Central memory CD8-positive, alpha-beta T cell (primary cell): ENCODE results near the gene ARHGAP24.
"Not testable (repeated sequence)": the region's sequence is repeated elsewhere in the genome, so short reads cannot be mapped to it uniquely, and the experiment has no call there.

Experiments used
- ATAC-seq: fragments of 150-1000 bp; cut with Tn5 transposase; replicated peaks from 2 replicates; pipeline ENCODE4 v1.10.0; 2022; ENCODE audit warnings: mild to moderate bottlenecking, moderate FRiP score, moderate number of reproducible peaks; ENCODE audit not compliant: poor library complexity, severe bottlenecking; ENCODE audit errors: extremely low read depth
- DNase-seq, 2 donors: peaks; one replicate each; pipeline ENCODE4 v3.0.0; 2021; ENCODE audit warnings: low spot score in 2 of 2
- H3K27ac Mint-ChIP-seq: one replicate; pipeline ENCODE4 v1.8.0; 2022; ENCODE audit warnings: low read depth, mild to moderate bottlenecking, moderate library complexity, mixed read lengths
- H3K27me3 Mint-ChIP-seq: one replicate; pipeline ENCODE4 v1.8.0; 2022; ENCODE audit warnings: mixed read lengths
- H3K36me3 Mint-ChIP-seq: one replicate; pipeline ENCODE4 v1.8.0; 2022; ENCODE audit warnings: mild to moderate bottlenecking, moderate library complexity, mixed read lengths; ENCODE audit not compliant: insufficient read depth
- H3K4me1 Mint-ChIP-seq: one replicate; pipeline ENCODE4 v1.8.0; 2022; ENCODE audit warnings: mixed read lengths
- H3K4me3 Mint-ChIP-seq: one replicate; pipeline ENCODE4 v1.8.0; 2022; ENCODE audit warnings: mild to moderate bottlenecking, moderate library complexity, mixed read lengths
- H3K9me3 Mint-ChIP-seq: one replicate; pipeline ENCODE4 v1.8.0; 2022; ENCODE audit warnings: mixed read lengths

The ARHGAP24 gene

GRCh38 chr4:85913931-85914694 lies 439.2 kb downstream of the ARHGAP24 start:
- no peaks in the 10 kb centered on the region for H3K36me3 Mint-ChIP-seq
- H3K27ac Mint-ChIP-seq, result no peak overlapping the region
- H3K9me3 Mint-ChIP-seq, result peaks cover 10% of the 10 kb centered on the region
- H3K4me3 Mint-ChIP-seq, result no peak overlapping the region
- DNase-seq (no peak), ATAC-seq (no peak)
- H3K27me3 Mint-ChIP-seq, result no peaks in the 10 kb centered on the region
- no peaks in the 10 kb centered on the region for H3K4me1 Mint-ChIP-seq

- not testable (repeated sequence) for H3K9me3 Mint-ChIP-seq, H3K27ac Mint-ChIP-seq, ATAC-seq, H3K4me3 Mint-ChIP-seq, H3K4me1 Mint-ChIP-seq, H3K27me3 Mint-ChIP-seq, DNase-seq, H3K36me3 Mint-ChIP-seq
Observed at GRCh38 chr4:85915570-85915969, 440.6 kb downstream of the ARHGAP24 start.

- DNase-seq (no peak), ATAC-seq (no peak)
- Mint-ChIP-seq H3K4me3 (no peak overlapping the region), H3K4me1 (no peaks in the 10 kb centered on the region), H3K9me3 (no peaks in the 10 kb centered on the region), H3K27ac (no peak overlapping the region), H3K36me3 (no peaks in the 10 kb centered on the region), H3K27me3 (no peaks in the 10 kb centered on the region)
Observed at GRCh38 chr4:85919200-85919887, 444.4 kb downstream of the ARHGAP24 start.

GRCh38 chr4:85925071-85925470 lies 450.1 kb downstream of the ARHGAP24 start:
- peaks cover 6% of the 10 kb centered on the region for H3K9me3 Mint-ChIP-seq
- H3K4me1 Mint-ChIP-seq, result no peaks in the 10 kb centered on the region
- H3K36me3 Mint-ChIP-seq, result no peaks in the 10 kb centered on the region
- H3K4me3 Mint-ChIP-seq, result no peak overlapping the region
- H3K27me3 Mint-ChIP-seq, result no peaks in the 10 kb centered on the region
- no peak for ATAC-seq
- DNase-seq, result no peak
- H3K27ac Mint-ChIP-seq, result no peak overlapping the region

- H3K4me1 Mint-ChIP-seq, result no peaks in the 10 kb centered on the region
- H3K4me3 Mint-ChIP-seq, result no peak overlapping the region
- peaks cover 6% of the 10 kb centered on the region for H3K9me3 Mint-ChIP-seq
- H3K36me3 Mint-ChIP-seq, result no peaks in the 10 kb centered on the region
- no peaks in the 10 kb centered on the region for H3K27me3 Mint-ChIP-seq
- no peak for ATAC-seq
- no peak for DNase-seq
- no peak overlapping the region for H3K27ac Mint-ChIP-seq
Observed at GRCh38 chr4:85928775-85929591, 454.0 kb downstream of the ARHGAP24 start.

- Mint-ChIP-seq H3K27ac (no peak overlapping the region), H3K4me3 (no peak overlapping the region)
Observed at GRCh38 chr4:85929961-85930665, 455.2 kb downstream of the ARHGAP24 start.

GRCh38 chr4:85932500-85933290 lies 457.7 kb downstream of the ARHGAP24 start:
- DNase-seq (no peak), ATAC-seq (no peak)
- no peaks in the 10 kb centered on the region for H3K27me3 Mint-ChIP-seq
- H3K9me3 Mint-ChIP-seq, result peaks cover 6% of the 10 kb centered on the region
- H3K4me3 Mint-ChIP-seq, result no peak overlapping the region
- H3K4me1 Mint-ChIP-seq, result no peaks in the 10 kb centered on the region
- H3K27ac Mint-ChIP-seq, result no peak overlapping the region
- no peaks in the 10 kb centered on the region for H3K36me3 Mint-ChIP-seq

More at GRCh38 chr4:85929961-85930665, 455.2 kb downstream of the ARHGAP24 start:
- no peak for ATAC-seq
- peaks cover 6% of the 10 kb centered on the region for H3K9me3 Mint-ChIP-seq
- DNase-seq, result no peak
- no peaks in the 10 kb centered on the region for H3K4me1 Mint-ChIP-seq
- no peaks in the 10 kb centered on the region for H3K27me3 Mint-ChIP-seq
- H3K36me3 Mint-ChIP-seq, result no peaks in the 10 kb centered on the region

GRCh38 chr4:85933291-85933640 lies 458.3 kb downstream of the ARHGAP24 start:
- Mint-ChIP-seq H3K27me3 (no peaks in the 10 kb centered on the region), H3K4me1 (no peaks in the 10 kb centered on the region), H3K27ac (no peak overlapping the region), H3K36me3 (no peaks in the 10 kb centered on the region), H3K4me3 (no peak overlapping the region), H3K9me3 (peaks cover 6% of the 10 kb centered on the region)
- DNase-seq (no peak), ATAC-seq (no peak)

GRCh38 chr4:85937507-85937906 lies 462.6 kb downstream of the ARHGAP24 start:
- H3K36me3 Mint-ChIP-seq, result no peaks in the 10 kb centered on the region
- H3K27ac Mint-ChIP-seq, result no peak overlapping the region
- no peaks in the 10 kb centered on the region for H3K27me3 Mint-ChIP-seq
- no peak overlapping the region for H3K4me3 Mint-ChIP-seq
- H3K9me3 Mint-ChIP-seq, result peaks cover 6% of the 10 kb centered on the region
- DNase-seq (no peak), ATAC-seq (no peak)
- H3K4me1 Mint-ChIP-seq, result no peaks in the 10 kb centered on the region

GRCh38 chr4:85938062-85938461 lies 463.1 kb downstream of the ARHGAP24 start:
- Mint-ChIP-seq H3K9me3 (peaks cover 6% of the 10 kb centered on the region), H3K4me1 (no peaks in the 10 kb centered on the region), H3K27me3 (no peaks in the 10 kb centered on the region), H3K27ac (no peak overlapping the region), H3K36me3 (no peaks in the 10 kb centered on the region), H3K4me3 (no peak overlapping the region)
- ATAC-seq, result no peak
- no peak for DNase-seq

GRCh38 chr4:85938902-85939301 lies 464.0 kb downstream of the ARHGAP24 start:
- Mint-ChIP-seq H3K27ac (no peak overlapping the region), H3K4me1 (no peaks in the 10 kb centered on the region), H3K36me3 (no peaks in the 10 kb centered on the region), H3K4me3 (no peak overlapping the region), H3K9me3 (peaks cover 6% of the 10 kb centered on the region), H3K27me3 (no peaks in the 10 kb centered on the region)
- ATAC-seq (no peak), DNase-seq (no peak)

GRCh38 chr4:85939595-85939994 lies 464.6 kb downstream of the ARHGAP24 start:
- no peaks in the 10 kb centered on the region for H3K27me3 Mint-ChIP-seq
- H3K4me1 Mint-ChIP-seq, result no peaks in the 10 kb centered on the region
- H3K27ac Mint-ChIP-seq, result no peak overlapping the region
- H3K9me3 Mint-ChIP-seq, result peaks cover 6% of the 10 kb centered on the region
- no peaks in the 10 kb centered on the region for H3K36me3 Mint-ChIP-seq
- DNase-seq (no peak), ATAC-seq (no peak)
- H3K4me3 Mint-ChIP-seq, result no peak overlapping the region
